Measurements from ENCODE around the gene SDK1. TPM values are rescaled to one million over a fixed set of nuclear protein-coding genes. Genes with fewer than 3 reads are reported as not detected.

The SDK1 gene
- total and polyA plus RNA-seq, 4 donors: 10.4 to 11.6 (median 11.0) TPM

GRCh38 chr7:3367261-3367660 lies 66.2 kb downstream of the SDK1 start:
- Histone ChIP-seq H3K4me3 (ENCODE audit: low read depth, low read length) (no peak overlapping the region), H3K4me1 (ENCODE audit: control insufficient read depth, insufficient read depth, low read length) (no peaks in the 10 kb centered on the region), H3K9me3 (ENCODE audit: control insufficient read depth, insufficient read depth, low read length) (no peaks in the 10 kb centered on the region), H3K27me3 (ENCODE audit: control insufficient read depth, insufficient read depth, low read length) (no peaks in the 10 kb centered on the region), H3K27ac (ENCODE audit: low read depth, low read length) (no peak overlapping the region), H3K36me3 (ENCODE audit: control insufficient read depth, insufficient read depth, low read length) (no peaks in the 10 kb centered on the region)
- no CpG with 5 or more reads among the region's 1 CpG for WGBS (ENCODE audit: insufficient coverage)
- peak in 1 of 6 donors; percentile 72 for DNase-seq (ENCODE audit: low read depth in 4 of 6, low spot score in 6 of 6)

GRCh38 chr7:3370068-3370830 lies 69.2 kb downstream of the SDK1 start:
- no peak overlapping the region for H3K27ac ChIP-seq (ENCODE audit: low read depth, low read length)
- WGBS (ENCODE audit: insufficient coverage): 70% methylated on average over 6 of the region's 9 CpGs

GRCh38 chr7:3370921-3371320 lies 69.9 kb downstream of the SDK1 start:
- H3K27me3 ChIP-seq (ENCODE audit: control insufficient read depth, insufficient read depth, low read length): no peaks in the 10 kb centered on the region
- no peak overlapping the region for H3K4me3 ChIP-seq (ENCODE audit: low read depth, low read length)
- WGBS (ENCODE audit: insufficient coverage): 100% methylated on average over 4 of the region's 7 CpGs
- no peak overlapping the region for H3K27ac ChIP-seq (ENCODE audit: low read depth, low read length)
- H3K4me1 ChIP-seq (ENCODE audit: control insufficient read depth, insufficient read depth, low read length): no peaks in the 10 kb centered on the region
- peak in 1 of 6 donors; percentile 30 for DNase-seq (ENCODE audit: low read depth in 4 of 6, low spot score in 6 of 6)
- no peaks in the 10 kb centered on the region for H3K36me3 ChIP-seq (ENCODE audit: control insufficient read depth, insufficient read depth, low read length)
- no peaks in the 10 kb centered on the region for H3K9me3 ChIP-seq (ENCODE audit: control insufficient read depth, insufficient read depth, low read length)

More at GRCh38 chr7:3370068-3370830, 69.2 kb downstream of the SDK1 start:
- Histone ChIP-seq H3K4me1 (ENCODE audit: control insufficient read depth, insufficient read depth, low read length) (no peaks in the 10 kb centered on the region), H3K9me3 (ENCODE audit: control insufficient read depth, insufficient read depth, low read length) (no peaks in the 10 kb centered on the region), H3K36me3 (ENCODE audit: control insufficient read depth, insufficient read depth, low read length) (no peaks in the 10 kb centered on the region), H3K27me3 (ENCODE audit: control insufficient read depth, insufficient read depth, low read length) (no peaks in the 10 kb centered on the region), H3K4me3 (ENCODE audit: low read depth, low read length) (no peak overlapping the region)
- peak in 2 of 6 donors; percentile 71 to 87 for DNase-seq (ENCODE audit: low read depth in 4 of 6, low spot score in 6 of 6)

- no peaks in the 10 kb centered on the region for H3K9me3 ChIP-seq (ENCODE audit: control insufficient read depth, insufficient read depth, low read length)
- 87% methylated on average over 2 of the region's 4 CpGs for WGBS (ENCODE audit: insufficient coverage)
- H3K36me3 ChIP-seq (ENCODE audit: control insufficient read depth, insufficient read depth, low read length): no peaks in the 10 kb centered on the region
- H3K4me1 ChIP-seq (ENCODE audit: control insufficient read depth, insufficient read depth, low read length): no peaks in the 10 kb centered on the region
- no peak overlapping the region for H3K27ac ChIP-seq (ENCODE audit: low read depth, low read length)
- H3K4me3 ChIP-seq (ENCODE audit: low read depth, low read length): no peak overlapping the region
- no peaks in the 10 kb centered on the region for H3K27me3 ChIP-seq (ENCODE audit: control insufficient read depth, insufficient read depth, low read length)
- DNase-seq (ENCODE audit: low read depth in 4 of 6, low spot score in 6 of 6): no peak
These were observed 70.5 kb downstream of the SDK1 start for GRCh38 chr7:3371601-3372000.

- H3K4me3 ChIP-seq (ENCODE audit: low read depth, low read length): no peak overlapping the region
- no peaks in the 10 kb centered on the region for H3K4me1 ChIP-seq (ENCODE audit: control insufficient read depth, insufficient read depth, low read length)
- no peak overlapping the region for H3K27ac ChIP-seq (ENCODE audit: low read depth, low read length)
- no peaks in the 10 kb centered on the region for H3K36me3 ChIP-seq (ENCODE audit: control insufficient read depth, insufficient read depth, low read length)
- WGBS (ENCODE audit: insufficient coverage): 96% methylated on average over 2 of the region's 2 CpGs
- no peak for DNase-seq (ENCODE audit: low read depth in 4 of 6, low spot score in 6 of 6)
- no peaks in the 10 kb centered on the region for H3K9me3 ChIP-seq (ENCODE audit: control insufficient read depth, insufficient read depth, low read length)
- no peaks in the 10 kb centered on the region for H3K27me3 ChIP-seq (ENCODE audit: control insufficient read depth, insufficient read depth, low read length)
These were observed 73.2 kb downstream of the SDK1 start for GRCh38 chr7:3374239-3374638.

- Histone ChIP-seq H3K4me3 (ENCODE audit: low read depth, low read length) (no peak overlapping the region), H3K27ac (ENCODE audit: low read depth, low read length) (no peak overlapping the region), H3K4me1 (ENCODE audit: control insufficient read depth, insufficient read depth, low read length) (peaks cover 5% of the 10 kb centered on the region), H3K36me3 (ENCODE audit: control insufficient read depth, insufficient read depth, low read length) (no peaks in the 10 kb centered on the region), H3K27me3 (ENCODE audit: control insufficient read depth, insufficient read depth, low read length) (no peaks in the 10 kb centered on the region), H3K9me3 (ENCODE audit: control insufficient read depth, insufficient read depth, low read length) (no peaks in the 10 kb centered on the region)
- WGBS (ENCODE audit: insufficient coverage): 79% methylated on average over 15 of the region's 18 CpGs
- DNase-seq (ENCODE audit: low read depth in 4 of 6, low spot score in 6 of 6): no peak
These were observed 77.5 kb downstream of the SDK1 start for GRCh38 chr7:3378390-3379150.

- H3K4me3 ChIP-seq (ENCODE audit: low read depth, low read length): no peak overlapping the region
- H3K9me3 ChIP-seq (ENCODE audit: control insufficient read depth, insufficient read depth, low read length): no peaks in the 10 kb centered on the region
- no peaks in the 10 kb centered on the region for H3K27me3 ChIP-seq (ENCODE audit: control insufficient read depth, insufficient read depth, low read length)
- no CpG with 5 or more reads among the region's 4 CpGs for WGBS (ENCODE audit: insufficient coverage)
- H3K36me3 ChIP-seq (ENCODE audit: control insufficient read depth, insufficient read depth, low read length): no peaks in the 10 kb centered on the region
- H3K27ac ChIP-seq (ENCODE audit: low read depth, low read length): no peak overlapping the region
- H3K4me1 ChIP-seq (ENCODE audit: control insufficient read depth, insufficient read depth, low read length): peaks cover 5% of the 10 kb centered on the region
- DNase-seq (ENCODE audit: low read depth in 4 of 6, low spot score in 6 of 6): no peak
These were observed 79.0 kb downstream of the SDK1 start for GRCh38 chr7:3380034-3380433.

- no peak overlapping the region for H3K4me3 ChIP-seq (ENCODE audit: low read depth, low read length)
- H3K36me3 ChIP-seq (ENCODE audit: control insufficient read depth, insufficient read depth, low read length): no peaks in the 10 kb centered on the region
- H3K9me3 ChIP-seq (ENCODE audit: control insufficient read depth, insufficient read depth, low read length): no peaks in the 10 kb centered on the region
- peak in 2 of 6 donors; percentile 5 to 62 for DNase-seq (ENCODE audit: low read depth in 4 of 6, low spot score in 6 of 6)
- peaks cover 5% of the 10 kb centered on the region for H3K4me1 ChIP-seq (ENCODE audit: control insufficient read depth, insufficient read depth, low read length)
- no peak overlapping the region for H3K27ac ChIP-seq (ENCODE audit: low read depth, low read length)
- WGBS (ENCODE audit: insufficient coverage): 45% methylated on average over 7 of the region's 12 CpGs
- no peaks in the 10 kb centered on the region for H3K27me3 ChIP-seq (ENCODE audit: control insufficient read depth, insufficient read depth, low read length)
These were observed 80.0 kb downstream of the SDK1 start for GRCh38 chr7:3380886-3381685.

GRCh38 chr7:3386423-3387190 lies 85.6 kb downstream of the SDK1 start:
- Histone ChIP-seq H3K27ac (ENCODE audit: low read depth, low read length) (no peak overlapping the region), H3K27me3 (ENCODE audit: control insufficient read depth, insufficient read depth, low read length) (no peaks in the 10 kb centered on the region), H3K4me1 (ENCODE audit: control insufficient read depth, insufficient read depth, low read length) (no peaks in the 10 kb centered on the region), H3K4me3 (ENCODE audit: low read depth, low read length) (no peak overlapping the region), H3K36me3 (ENCODE audit: control insufficient read depth, insufficient read depth, low read length) (no peaks in the 10 kb centered on the region), H3K9me3 (ENCODE audit: control insufficient read depth, insufficient read depth, low read length) (no peaks in the 10 kb centered on the region)
- DNase-seq (ENCODE audit: low read depth in 4 of 6, low spot score in 6 of 6): peak in 1 of 6 donors; percentile 80
- WGBS (ENCODE audit: insufficient coverage): 43% methylated on average over 2 of the region's 5 CpGs

Data from spinal cord (tissue), 10 donors.